ENCODE measurements around the gene IMPA2. TPM values are rescaled to one million over a fixed set of nuclear protein-coding genes. Genes with fewer than 3 reads are reported as not detected.

The IMPA2 gene
- total RNA-seq, 2 donors from 2014 or later: 18.3 to 23.7 TPM

Other genes with a start within 250 kb of the IMPA2 start
- 10 to 100 TPM; 18.8 to 21.5 TPM for gene CHMP1B, start 130.1 kb upstream of the IMPA2 start, total RNA-seq
- gene MPPE1, start 73.2 kb upstream of the IMPA2 start, total RNA-seq: 10 to 100 TPM; 34.4 to 38.1 TPM
- not detected for gene ANKRD62, start 112.3 kb downstream of the IMPA2 start, total RNA-seq